Right hindlimb (tissue), 1 donor: ENCODE measurements around the gene IDE.
A peak's percentile ranks its signal among the peaks of the same experiment; 100 is the strongest.
"Not testable (repeated sequence)": the region's sequence is repeated elsewhere in the genome, so short reads cannot be mapped to it uniquely, and the experiment has no call there.

Experiments
- DNase-seq: peaks from one replicate; pipeline ENCODE4 v3.0.0-alpha.2; 2018

Gene IDE

GRCh38 chr10:92573798-92574547 lies at the start of gene IDE:
Gene IDE, minus strand, starts transcription at chr10:92574093. Its CDS starts 74 bp downstream, at chr10:92574019.
- DNase-seq = peak; percentile 91

- DNase-seq = no peak
These were observed 45.5 kb upstream of the IDE start for GRCh38 chr10:92619368-92619767.

- DNase-seq = no peak
These were observed 41.6 kb upstream of the IDE start for GRCh38 chr10:92615515-92615914.

GRCh38 chr10:92604841-92605240 lies 30.9 kb upstream of the IDE start:
- DNase-seq = no peak

DNA sequence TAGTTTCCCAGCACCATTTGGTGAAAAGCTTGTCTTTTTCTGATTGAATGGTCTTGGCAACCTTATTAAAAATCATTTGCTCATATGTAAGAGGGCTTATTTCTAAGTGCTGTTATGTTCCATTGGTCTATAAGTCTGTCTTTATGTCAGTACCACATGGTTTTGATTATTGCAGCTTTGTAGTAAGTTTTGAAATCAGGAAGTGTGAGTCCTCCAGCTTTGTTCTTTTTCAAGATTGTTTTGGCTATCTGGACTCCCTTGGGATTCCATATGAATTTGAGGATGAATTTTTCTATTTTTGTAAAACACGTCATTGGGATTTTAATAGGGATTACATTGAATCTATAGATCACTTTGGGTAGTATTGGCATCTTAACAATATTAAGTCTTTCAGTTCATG lies 24.4 kb upstream of the IDE start:
- no peak for DNase-seq

GRCh38 chr10:92595505-92595904 lies 21.6 kb upstream of the IDE start:
- no peak for DNase-seq

- DNase-seq = no peak
These were observed 20.0 kb upstream of the IDE start for GRCh38 chr10:92593619-92594588.

GRCh38 chr10:92592761-92593618 lies 19.1 kb upstream of the IDE start, which contains the start of gene KIF11:
Gene KIF11, plus strand, starts transcription at chr10:92593130. Its CDS starts 246 bp downstream, at chr10:92593376.
- DNase-seq = peak; percentile 98

DNA sequence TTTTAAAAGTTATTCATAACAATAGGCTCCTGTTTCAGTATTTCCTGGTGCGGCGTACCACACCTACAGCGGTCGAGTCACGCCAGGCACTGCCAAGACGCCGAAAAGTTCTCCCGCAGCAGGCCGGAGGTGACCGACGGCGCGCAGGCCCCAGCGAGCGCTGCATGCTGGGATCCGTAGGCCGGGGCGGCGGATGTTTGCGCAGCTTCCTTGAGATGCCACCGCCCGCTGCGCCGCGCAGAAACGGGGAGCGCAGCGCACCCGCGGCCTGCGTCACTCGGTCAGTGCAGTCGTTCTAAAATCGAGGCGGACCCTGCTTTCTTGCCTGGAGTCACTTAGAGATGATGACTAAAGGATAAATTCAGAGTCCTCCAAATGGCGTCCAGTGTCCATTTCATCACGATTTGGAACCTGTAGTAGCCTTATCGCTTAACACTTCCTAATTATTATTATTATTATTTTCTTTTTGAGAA lies 17.7 kb upstream of the IDE start:
- DNase-seq = peak; percentile 94

DNA sequence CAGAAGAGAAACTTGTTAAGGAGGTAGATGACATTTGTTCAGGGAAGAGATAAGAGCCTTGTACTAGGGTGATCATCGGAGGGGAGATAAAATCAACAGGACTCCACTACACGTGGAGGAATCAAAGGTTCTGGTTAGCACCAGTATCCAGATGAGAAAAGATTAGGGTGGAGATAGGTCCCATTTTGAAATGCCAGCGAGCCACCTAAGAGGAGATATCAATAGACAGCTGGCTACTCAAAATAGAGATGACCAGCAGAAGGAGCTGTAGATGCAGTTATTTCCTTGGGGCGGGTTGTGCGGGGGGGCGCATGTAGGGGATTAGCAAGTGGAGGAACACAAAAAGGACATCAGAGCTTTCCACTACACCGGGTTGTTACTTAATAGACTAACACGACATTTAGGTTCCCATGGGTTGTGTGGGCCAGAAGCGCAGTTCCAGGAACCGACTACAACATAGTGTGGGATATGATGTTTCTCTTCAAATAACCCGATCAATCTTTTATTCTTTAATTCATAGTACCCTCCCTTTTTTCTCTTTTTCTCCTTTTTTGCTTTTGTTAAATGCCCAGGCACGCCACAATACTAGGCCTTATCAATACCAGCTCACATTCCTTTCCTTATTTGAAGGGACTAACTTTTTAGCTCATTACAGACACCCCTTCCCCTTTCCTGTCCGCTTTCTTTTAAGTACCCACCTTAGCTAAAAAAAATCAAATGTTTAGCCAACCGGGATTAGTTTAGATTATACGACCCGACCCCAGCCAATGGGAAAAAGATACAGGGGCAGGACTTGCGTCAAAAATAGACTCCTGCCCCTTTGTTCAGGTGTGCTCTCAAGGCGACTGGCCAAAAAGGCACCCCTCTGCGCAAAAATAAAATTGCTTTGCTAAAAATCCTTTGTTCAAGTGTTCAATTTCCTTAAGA lies 17.0 kb upstream of the IDE start:
- peak; percentile 50 for DNase-seq

DNA sequence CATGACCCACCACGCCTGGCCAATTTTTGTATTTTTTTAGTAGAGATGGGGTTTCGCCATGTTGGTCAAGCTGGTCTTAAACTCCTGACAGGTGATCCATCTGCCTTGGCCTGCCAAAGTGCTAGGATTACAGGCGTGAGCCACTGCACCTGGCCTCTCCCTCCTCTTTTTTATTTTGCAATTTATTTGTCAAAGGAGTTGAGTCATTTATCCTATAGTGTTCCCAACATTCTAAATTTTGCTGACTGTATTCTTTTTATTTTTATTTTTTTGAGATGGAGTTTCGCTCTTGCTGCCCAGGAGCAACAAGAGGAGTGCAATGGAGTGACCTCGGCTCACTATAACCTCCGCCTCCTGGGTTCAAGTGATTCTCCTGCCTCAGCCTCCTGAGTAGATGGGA lies 8.5 kb upstream of the IDE start:
- not testable (repeated sequence) for DNase-seq

DNA sequence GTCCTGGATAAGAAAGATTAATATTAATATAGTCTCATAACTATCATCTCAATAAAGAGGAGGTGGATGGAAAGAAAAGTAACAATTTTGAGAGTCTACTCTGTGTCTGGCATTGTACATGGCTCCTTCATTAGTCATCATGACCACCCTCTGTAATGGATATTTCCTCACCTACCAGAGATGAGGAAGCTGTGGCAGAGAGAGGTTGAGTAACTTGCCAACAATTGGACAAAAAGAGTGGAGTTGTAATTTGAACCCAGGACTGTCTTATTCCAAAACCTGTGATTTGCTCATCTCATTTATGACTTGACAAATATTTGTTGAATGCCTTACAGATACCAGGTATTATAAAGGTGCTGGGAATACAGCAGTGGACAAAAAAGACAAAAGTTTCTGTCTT lies 2.1 kb upstream of the IDE start:
- DNase-seq = no peak

GRCh38 chr10:92574548-92575261 lies 812 bp upstream of the IDE start:
- no peak for DNase-seq

DNA sequence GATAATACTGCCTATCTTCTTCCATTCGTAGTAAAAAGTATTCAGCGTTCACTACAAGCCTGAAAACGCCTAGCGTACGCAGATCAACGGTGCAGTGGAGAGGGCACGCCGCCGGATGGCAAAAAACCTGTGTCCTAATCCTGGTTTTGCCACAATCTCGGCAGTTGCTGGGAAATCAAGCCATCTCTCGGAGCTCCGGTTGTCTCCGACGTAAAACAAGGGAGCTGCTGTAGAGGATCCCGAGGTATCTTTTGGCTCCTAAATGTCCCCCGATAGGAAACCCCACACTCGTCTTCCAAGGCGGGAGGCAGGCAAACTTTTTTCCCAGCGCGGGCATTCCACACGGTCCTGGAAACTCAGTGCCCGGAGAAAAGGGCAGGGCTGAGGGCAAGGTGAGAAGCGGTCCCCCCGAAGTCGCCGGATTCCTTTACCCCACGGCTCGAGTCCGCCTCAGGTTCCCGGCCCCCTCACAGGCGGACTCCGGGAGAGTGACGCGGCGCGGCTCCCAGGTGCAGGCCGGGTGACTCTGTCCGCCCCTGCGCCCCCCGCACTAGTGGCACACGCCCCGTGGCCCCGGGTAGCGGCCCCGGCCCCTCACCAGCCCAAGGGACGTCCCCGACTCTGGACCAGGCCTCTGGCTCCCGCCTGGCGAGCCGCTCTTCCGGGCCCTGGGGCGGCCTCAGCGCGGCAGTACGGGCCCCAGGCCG lies 649 bp downstream of the IDE start:
- no peak for DNase-seq

DNA sequence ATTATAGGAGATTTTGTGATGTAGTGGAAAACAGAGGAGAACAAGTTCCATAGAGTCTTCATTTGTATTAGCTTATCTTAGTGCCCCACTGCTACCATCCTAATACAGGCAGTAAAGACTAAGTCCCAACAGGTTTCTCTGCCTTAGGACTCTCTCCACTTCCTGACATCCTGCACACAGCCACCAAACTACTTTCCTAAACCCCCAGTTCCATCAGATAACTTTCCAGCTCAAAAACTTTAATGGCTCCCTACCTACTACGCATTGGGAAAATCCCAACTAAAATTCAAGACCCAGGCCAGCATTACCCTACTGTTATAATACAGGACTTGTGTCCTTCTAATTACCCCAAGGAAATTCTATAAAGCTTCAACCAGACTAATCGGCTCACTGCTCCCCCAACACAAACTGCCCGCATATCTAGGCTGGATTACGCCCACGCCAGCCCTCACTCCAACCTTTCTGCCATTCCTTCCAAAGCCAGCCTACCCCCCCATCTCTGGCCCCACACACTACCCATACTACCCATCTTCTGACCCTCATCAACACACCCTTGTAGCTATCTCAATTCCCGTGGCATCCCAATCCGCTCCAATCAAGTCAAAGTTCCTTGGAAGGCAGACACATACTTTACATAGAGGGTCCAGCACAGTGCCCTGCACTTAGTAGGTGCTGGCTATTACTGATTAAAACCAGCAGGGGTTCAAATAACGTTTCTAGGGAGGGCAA lies 1.4 kb downstream of the IDE start:
- DNase-seq = no peak

DNA sequence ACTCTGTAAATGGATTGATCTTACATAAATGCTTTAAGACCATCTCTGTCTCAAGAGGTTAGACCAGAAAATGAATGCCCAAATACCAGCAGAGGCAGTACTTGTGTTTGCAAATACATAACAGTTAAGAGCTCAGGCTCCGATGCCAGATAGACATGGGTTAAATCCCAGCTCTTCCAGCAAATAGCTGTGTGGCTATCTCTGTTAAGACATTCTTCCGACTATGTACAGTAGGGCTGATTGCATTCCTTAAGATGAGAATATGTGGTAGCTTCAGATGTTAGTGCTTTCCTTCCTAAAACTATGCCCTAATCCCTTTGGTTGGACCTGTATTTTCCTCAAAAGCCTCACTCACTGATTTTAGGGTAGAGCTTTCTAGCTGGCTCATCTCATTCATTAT lies 2.2 kb downstream of the IDE start:
- DNase-seq = no peak

GRCh38 chr10:92569663-92570062 lies 4.2 kb downstream of the IDE start:
- DNase-seq = not testable (repeated sequence)

DNA sequence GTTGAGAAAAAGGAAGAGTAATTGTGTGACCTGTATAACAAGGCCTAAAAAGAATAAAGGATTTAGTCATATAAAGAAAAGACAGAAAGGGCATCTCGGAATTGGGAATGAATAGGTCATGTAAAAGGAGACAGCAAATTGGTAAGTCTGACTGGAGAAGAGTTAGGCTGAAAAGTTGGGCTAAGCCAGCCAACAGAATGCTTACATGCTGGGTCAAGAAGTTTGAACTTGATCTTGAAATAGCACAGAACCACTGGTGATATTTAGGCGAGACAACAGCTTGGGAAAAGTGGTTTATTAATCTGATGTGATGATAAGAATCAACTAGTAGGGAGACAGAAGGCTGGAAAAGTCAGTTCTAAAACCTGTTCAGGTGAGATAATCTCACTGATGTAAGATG lies 4.8 kb downstream of the IDE start:
- no peak for DNase-seq

- DNase-seq = no peak
These were observed 5.8 kb downstream of the IDE start for GRCh38 chr10:92567952-92568600.
